SKM-1 treated with dmso at 0.1 percent for 144 hours (cell line): ENCODE data around the gene KRTAP2-4.
"Not testable (repeated sequence)": the region's sequence is repeated elsewhere in the genome, so short reads cannot be mapped to it uniquely, and the experiment has no call there.

Experiments
- DNase-seq: peaks from one replicate; lab custom pipeline; 2025; ENCODE audit not compliant: unreplicated experiment; lab: John Stamatoyannopoulos, UW

Gene KRTAP2-4, protein sequence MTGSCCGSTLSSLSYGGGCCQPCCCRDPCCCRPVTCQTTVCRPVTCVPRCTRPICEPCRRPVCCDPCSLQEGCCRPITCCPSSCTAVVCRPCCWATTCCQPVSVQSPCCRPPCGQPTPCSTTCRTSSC

GRCh38 chr17:41065829-41066624 is at the start of gene KRTAP2-4:
Gene KRTAP2-4, minus strand, starts transcription at chr17:41065879. Its CDS starts 34 bp downstream, at chr17:41065845.
- no peak for DNase-seq

DNA sequence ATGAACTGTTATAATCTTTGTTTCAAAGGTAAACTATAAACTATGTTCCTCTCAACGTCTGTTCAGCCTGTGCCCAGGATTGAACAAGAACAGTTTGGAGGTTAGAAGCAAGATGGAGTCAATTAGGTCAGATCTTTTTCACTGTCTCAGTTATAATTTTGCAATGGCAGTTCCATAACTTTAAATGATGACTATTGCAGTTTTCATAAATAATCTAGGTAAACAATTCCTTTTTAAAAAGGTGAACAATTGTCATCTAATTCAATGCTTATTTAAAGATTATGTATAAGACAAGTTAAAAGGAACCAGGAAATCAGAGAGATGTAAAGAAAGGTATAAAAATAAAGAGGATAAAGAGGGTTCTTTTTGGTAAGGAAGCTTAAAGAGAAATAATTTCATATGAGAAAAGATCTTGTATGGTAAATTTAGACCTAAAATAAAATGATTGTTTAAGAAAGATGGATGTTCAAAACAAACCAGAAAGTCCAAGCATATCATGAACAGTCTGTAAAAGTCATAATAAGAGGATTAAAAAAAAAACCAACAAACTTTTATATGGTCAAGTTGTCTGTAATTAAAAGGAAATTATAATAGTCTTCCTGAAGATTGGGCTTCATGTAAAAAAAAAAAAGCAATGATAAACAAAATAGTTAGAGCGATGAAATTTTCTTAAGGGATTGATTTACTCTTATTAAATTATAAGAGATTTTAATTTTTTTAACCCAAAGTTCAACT is 45.6 kb upstream of the KRTAP2-4 start:
- DNase-seq: no peak

GRCh38 chr17:41108728-41109386 is 43.2 kb upstream of the KRTAP2-4 start:
- DNase-seq: peak; percentile 7

- no peak for DNase-seq
These were observed 42.3 kb upstream of the KRTAP2-4 start for GRCh38 chr17:41107941-41108450.

- DNase-seq: not testable (repeated sequence)
These were observed 39.7 kb upstream of the KRTAP2-4 start, which contains the start of gene KRTAP4-9 for GRCh38 chr17:41105347-41105746. Gene KRTAP4-9, plus strand, starts transcription at chr17:41105389. Its CDS starts 0 bp downstream, at chr17:41105389.

GRCh38 chr17:41104386-41105038 is 38.8 kb upstream of the KRTAP2-4 start:
- not testable (repeated sequence) for DNase-seq

GRCh38 chr17:41103896-41104295 is 38.2 kb upstream of the KRTAP2-4 start:
- no peak for DNase-seq

DNA sequence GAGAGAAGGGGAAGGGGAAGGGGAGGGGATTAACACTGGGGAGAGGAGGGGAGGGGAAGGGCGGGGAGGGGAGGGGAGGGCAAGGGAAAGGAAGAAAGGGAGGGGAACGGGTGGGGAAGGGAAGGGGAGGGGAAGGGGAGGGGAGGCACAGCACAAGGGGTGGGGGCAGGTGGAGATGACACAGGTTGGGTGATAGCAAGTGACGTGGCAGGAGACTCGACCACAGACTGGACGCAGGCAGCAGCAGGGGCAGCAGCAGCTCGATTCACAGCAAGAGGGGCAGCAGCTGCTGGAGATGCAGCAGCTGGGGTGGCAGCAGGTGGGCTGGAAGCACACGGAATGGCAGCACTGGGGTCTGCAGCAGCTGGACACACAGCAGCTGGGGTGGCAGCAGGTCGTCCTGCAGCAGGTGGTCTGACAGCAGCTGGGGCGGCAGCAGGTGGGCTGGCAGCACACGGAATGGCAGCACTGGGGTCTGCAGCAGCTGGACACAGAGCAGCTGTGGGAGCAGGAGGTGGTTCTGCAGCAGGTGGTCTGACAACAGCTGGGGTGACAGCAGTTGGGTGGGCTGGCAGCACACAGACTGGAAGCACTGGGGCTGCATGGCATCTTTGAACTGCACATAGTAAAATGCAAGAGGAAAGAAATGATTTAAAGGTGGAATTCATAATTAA is 36.0 kb upstream of the KRTAP2-4 start, which contains the start of gene KRTAP4-16:
KRTAP4-16 (minus strand) TSS at position 624 of the 674 bp plus-strand sequence; CDS start at position 624, 0 bp downstream.
- DNase-seq: no peak

DNA sequence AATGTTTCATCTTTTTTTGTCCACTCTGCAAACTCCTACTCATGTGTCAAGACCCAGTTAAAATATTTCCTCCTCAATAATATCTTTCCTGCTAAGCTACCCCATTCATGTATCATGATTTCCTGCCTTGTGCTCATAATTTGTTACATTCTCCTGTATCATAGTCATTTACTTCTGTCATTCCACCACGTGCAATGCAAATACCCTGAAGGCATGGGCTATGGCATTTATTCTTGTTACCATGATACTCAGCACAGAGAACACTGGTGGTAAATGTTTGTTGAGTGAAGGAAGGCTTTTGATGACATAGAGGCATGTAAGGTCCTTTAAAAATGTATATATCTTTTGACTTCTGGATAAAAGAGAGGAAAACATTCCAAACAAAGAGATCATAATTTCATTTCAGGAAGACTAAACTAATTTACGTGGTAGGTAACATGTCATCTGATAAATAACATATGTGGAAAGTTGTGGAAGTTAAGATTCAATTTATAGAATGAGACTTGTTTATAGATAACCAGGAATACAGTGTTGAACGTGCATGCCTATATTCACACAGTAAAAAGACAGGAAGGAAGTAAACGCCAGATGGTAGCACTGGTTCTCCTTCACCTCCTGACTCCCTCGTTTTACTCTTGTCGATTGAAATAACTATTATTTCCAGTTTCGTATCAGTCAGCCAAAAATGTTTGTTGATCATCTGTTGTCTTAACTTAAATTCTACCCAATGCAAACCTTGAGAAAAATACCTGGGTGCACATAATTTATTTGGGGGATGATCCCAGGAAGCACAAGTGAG is 34.2 kb upstream of the KRTAP2-4 start:
- DNase-seq: not testable (repeated sequence)

GRCh38 chr17:41098481-41098880 is 32.8 kb upstream of the KRTAP2-4 start:
- DNase-seq: no peak

- no peak for DNase-seq
These were observed 32.4 kb upstream of the KRTAP2-4 start, which contains the start of gene KRTAP4-8 for GRCh38 chr17:41098042-41098441. Gene KRTAP4-8, minus strand, starts transcription at chr17:41098142. Its CDS starts 58 bp downstream, at chr17:41098084.

GRCh38 chr17:41096055-41096454 is 30.4 kb upstream of the KRTAP2-4 start:
- no peak for DNase-seq

GRCh38 chr17:41088760-41089352 is 23.2 kb upstream of the KRTAP2-4 start:
- DNase-seq: not testable (repeated sequence)

DNA sequence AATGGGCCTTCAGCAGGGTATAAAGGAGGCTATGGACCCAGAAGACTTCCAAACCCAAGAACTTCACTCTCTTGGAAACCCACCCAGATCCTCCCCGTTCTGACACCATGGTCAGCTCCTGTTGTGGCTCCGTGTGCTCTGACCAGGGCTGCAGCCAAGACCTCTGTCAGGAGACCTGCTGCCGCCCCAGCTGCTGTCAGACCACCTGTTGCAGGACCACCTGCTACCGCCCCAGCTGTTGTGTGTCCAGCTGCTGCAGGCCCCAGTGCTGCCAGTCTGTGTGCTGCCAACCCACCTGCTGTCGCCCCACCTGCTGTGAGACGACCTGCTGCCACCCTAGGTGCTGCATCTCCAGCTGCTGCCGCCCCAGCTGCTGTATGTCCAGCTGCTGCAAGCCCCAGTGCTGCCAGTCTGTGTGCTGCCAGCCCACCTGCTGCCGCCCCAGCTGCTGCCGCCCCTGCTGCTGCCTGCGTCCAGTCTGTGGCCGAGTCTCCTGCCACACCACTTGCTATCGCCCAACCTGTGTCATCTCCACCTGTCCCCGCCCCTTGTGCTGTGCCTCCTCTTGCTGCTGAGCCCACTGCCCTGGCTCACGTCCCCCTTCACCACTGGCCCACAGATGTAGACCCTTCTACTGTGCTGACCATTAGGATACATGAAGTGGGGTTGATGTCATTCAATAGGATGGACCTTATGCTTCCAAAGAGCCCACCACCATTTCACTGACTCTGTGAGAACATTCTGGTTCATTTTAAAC is 18.6 kb upstream of the KRTAP2-4 start, which contains the start of gene KRTAP4-7:
KRTAP4-7 (plus strand) TSS at position 51 of the 757 bp plus-strand sequence; CDS start at position 108, 57 bp downstream.
- DNase-seq: not testable (repeated sequence)

DNA sequence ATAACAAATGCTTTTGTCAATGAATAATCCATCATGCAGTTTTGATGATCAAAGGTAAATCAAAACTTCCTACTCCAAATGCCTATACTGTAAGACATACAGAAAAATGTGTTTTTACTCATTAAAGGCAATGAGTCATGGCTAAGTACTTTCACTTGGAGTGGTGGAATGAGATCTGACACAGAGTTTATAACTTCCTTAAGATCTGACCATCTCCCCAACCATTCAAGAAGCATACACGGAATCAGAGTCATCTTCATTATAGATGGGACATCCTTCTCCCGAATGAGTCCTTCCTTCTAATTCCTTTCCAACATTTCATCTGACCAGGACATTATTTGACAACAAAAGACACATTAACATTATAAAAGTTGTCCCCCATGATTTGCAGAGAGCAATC is 17.7 kb upstream of the KRTAP2-4 start:
- DNase-seq: not testable (repeated sequence)

GRCh38 chr17:41082626-41083025 is 16.9 kb upstream of the KRTAP2-4 start:
- no peak for DNase-seq

GRCh38 chr17:41076788-41077187 is 11.1 kb upstream of the KRTAP2-4 start:
- DNase-seq: no peak

GRCh38 chr17:41073676-41074075 is 8.0 kb upstream of the KRTAP2-4 start:
- DNase-seq: no peak
